Epidermal melanocyte (primary cell): ENCODE measurements around the gene SARM1.

Experiments
- DNase-seq: peaks from one replicate; pipeline ENCODE4 v3.0.0; 2011; ENCODE audit warnings: low spot score; ENCODE audit not compliant: insufficient read length

SARM1 gene

GRCh38 chr17:28394337-28395116, 23.0 kb downstream of the SARM1 start:
- no peak for DNase-seq

GRCh38 chr17:28395426-28395825, 23.9 kb downstream of the SARM1 start:
- no peak for DNase-seq

GRCh38 chr17:28395968-28396367, 24.5 kb downstream of the SARM1 start:
- no peak for DNase-seq

- DNase-seq, result no peak
These were observed 25.2 kb downstream of the SARM1 start for GRCh38 chr17:28396635-28397239.

GRCh38 chr17:28397275-28397674, 25.8 kb downstream of the SARM1 start:
- no peak for DNase-seq

GRCh38 chr17:28397687-28398279, 26.3 kb downstream of the SARM1 start:
- DNase-seq, result no peak

- DNase-seq, result no peak
These were observed 26.9 kb downstream of the SARM1 start for GRCh38 chr17:28398280-28398981.

- no peak for DNase-seq
These were observed 28.3 kb downstream of the SARM1 start for GRCh38 chr17:28399808-28400207.

GRCh38 chr17:28402224-28402630, 30.7 kb downstream of the SARM1 start:
- no peak for DNase-seq

- no peak for DNase-seq
These were observed 31.4 kb downstream of the SARM1 start for GRCh38 chr17:28402844-28403243.

- no peak for DNase-seq
These were observed 32.5 kb downstream of the SARM1 start for GRCh38 chr17:28404007-28404406.

- DNase-seq, result no peak
These were observed 32.9 kb downstream of the SARM1 start for GRCh38 chr17:28404461-28404811.

GRCh38 chr17:28404812-28405570, 33.5 kb downstream of the SARM1 start:
- DNase-seq, result no peak

- DNase-seq, result no peak
These were observed 34.4 kb downstream of the SARM1 start, which contains the start of gene SLC46A1 for GRCh38 chr17:28405632-28406472. Gene SLC46A1, minus strand, starts transcription at chr17:28406212. Its CDS starts 98 bp downstream, at chr17:28406114.

GRCh38 chr17:28406473-28406814, 35.0 kb downstream of the SARM1 start:
- DNase-seq, result no peak

GRCh38 chr17:28407130-28407973, 35.9 kb downstream of the SARM1 start:
- no peak for DNase-seq

- no peak for DNase-seq
These were observed 36.4 kb downstream of the SARM1 start for GRCh38 chr17:28407974-28408306.

- DNase-seq, result no peak
These were observed 40.6 kb downstream of the SARM1 start for GRCh38 chr17:28412099-28412498.

GRCh38 chr17:28413804-28414203, 42.3 kb downstream of the SARM1 start:
- DNase-seq, result no peak

GRCh38 chr17:28415886-28416285, 44.4 kb downstream of the SARM1 start:
- DNase-seq, result no peak
